BE2C (cell line): ENCODE measurements around the gene ACTRT3.
"Not testable (repeated sequence)": the region's sequence is repeated elsewhere in the genome, so short reads cannot be mapped to it uniquely, and the experiment has no call there.

Experiments
- DNase-seq: peaks from one replicate; pipeline ENCODE4 v3.0.0-alpha.2; 2020
- H3K27me3 ChIP-seq: fragments of 250-450 bp; sonication (Bioruptor Pico); 2 replicates; pipeline ENCODE4 v1.5.1; 2020; ENCODE audit warnings: mild to moderate bottlenecking
- H3K36me3 ChIP-seq: fragments of 250-450 bp; sonication (Bioruptor Pico); 2 replicates; pipeline ENCODE4 v1.5.1; 2020; ENCODE audit warnings: mild to moderate bottlenecking
- H3K4me1 ChIP-seq: fragments of 250-450 bp; sonication (Bioruptor Pico); 2 replicates; pipeline ENCODE4 v1.5.1; 2020
- H3K4me3 ChIP-seq: 2 replicates; pipeline ENCODE4 v1.5.1; 2011; ENCODE audit warnings: low read depth, low read length
- H3K9me3 ChIP-seq: fragments of 250-450 bp; sonication (Bioruptor Pico); 2 replicates; pipeline ENCODE4 v1.5.1; 2020
- TF ChIP-seq, protein P1 (sequence below): IDR thresholded peaks from 2 replicates; pipeline ENCODE4 v1.5.1; 2012; ENCODE audit warnings: mild to moderate bottlenecking, low read depth, low read length

ACTRT3 gene

GRCh38 chr3:169739067-169739466 lies 30.3 kb downstream of the ACTRT3 start:
- Histone ChIP-seq H3K36me3 (no peaks in the 10 kb centered on the region), H3K4me3 (no peak overlapping the region), H3K9me3 (no peaks in the 10 kb centered on the region), H3K27me3 (peaks cover 7% of the 10 kb centered on the region; the same call in 1 of the 2 replicates), H3K4me1 (no peaks in the 10 kb centered on the region)
- DNase-seq: no peak
- TF ChIP-seq, protein P1, sequence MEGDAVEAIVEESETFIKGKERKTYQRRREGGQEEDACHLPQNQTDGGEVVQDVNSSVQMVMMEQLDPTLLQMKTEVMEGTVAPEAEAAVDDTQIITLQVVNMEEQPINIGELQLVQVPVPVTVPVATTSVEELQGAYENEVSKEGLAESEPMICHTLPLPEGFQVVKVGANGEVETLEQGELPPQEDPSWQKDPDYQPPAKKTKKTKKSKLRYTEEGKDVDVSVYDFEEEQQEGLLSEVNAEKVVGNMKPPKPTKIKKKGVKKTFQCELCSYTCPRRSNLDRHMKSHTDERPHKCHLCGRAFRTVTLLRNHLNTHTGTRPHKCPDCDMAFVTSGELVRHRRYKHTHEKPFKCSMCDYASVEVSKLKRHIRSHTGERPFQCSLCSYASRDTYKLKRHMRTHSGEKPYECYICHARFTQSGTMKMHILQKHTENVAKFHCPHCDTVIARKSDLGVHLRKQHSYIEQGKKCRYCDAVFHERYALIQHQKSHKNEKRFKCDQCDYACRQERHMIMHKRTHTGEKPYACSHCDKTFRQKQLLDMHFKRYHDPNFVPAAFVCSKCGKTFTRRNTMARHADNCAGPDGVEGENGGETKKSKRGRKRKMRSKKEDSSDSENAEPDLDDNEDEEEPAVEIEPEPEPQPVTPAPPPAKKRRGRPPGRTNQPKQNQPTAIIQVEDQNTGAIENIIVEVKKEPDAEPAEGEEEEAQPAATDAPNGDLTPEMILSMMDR: no peak

DNA sequence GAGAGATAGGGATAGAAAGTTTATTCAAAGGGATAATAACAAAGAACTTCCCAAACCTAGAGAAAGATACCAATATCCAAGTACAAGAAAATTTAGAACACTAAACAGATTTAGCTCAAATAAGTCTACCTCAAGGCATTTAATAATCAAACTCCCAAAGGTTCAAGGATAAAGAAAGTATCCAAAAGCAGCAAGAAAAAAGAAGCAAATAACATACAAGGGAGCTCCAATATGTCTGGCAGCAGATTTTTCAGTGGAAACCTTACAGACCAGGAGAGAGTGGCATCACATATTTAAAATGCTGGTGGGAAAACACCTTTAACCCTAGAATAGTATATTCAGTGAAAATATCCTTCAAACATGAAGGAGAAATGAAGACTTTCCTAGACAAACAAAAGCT lies 37.5 kb downstream of the ACTRT3 start:
- not testable (repeated sequence) for H3K36me3 ChIP-seq, H3K4me3 ChIP-seq, H3K9me3 ChIP-seq, H3K4me1 ChIP-seq, DNase-seq
- peaks cover 14% of the 10 kb centered on the region for H3K27me3 ChIP-seq

- Histone ChIP-seq H3K9me3 (no peaks in the 10 kb centered on the region), H3K36me3 (no peaks in the 10 kb centered on the region), H3K4me1 (no peaks in the 10 kb centered on the region), H3K4me3 (no peak overlapping the region), H3K27me3 (no peaks in the 10 kb centered on the region; the same call in 1 of the 2 replicates)
- TF ChIP-seq, protein P1: no peak
- no peak for DNase-seq
Measured at GRCh38 chr3:169722724-169723123, 46.6 kb downstream of the ACTRT3 start.

DNA sequence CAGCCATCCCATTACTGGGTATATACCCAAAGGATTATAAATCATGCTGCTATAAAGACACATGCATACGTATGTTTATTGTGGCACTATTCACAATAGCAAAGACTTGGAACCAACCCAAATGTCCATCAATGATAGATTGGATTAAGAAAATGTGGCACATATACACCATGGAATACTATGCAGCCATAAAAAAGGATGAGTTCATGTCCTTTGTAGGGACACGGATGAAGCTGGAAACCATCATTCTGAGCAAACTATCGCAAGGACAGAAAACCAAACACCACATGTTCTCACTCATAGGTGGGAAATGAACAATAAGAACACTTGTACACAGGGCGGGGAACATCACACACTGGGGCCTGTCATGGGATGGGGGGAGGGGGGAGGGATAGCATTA lies 50.9 kb downstream of the ACTRT3 start:
- not testable (repeated sequence) for DNase-seq, H3K9me3 ChIP-seq, H3K4me1 ChIP-seq, H3K36me3 ChIP-seq, H3K4me3 ChIP-seq
- H3K27me3 ChIP-seq: peaks cover 23% of the 10 kb centered on the region
